WTC11 (cell line): ENCODE data around the gene NAT9. TPM values are rescaled to one million over a fixed set of nuclear protein-coding genes. Genes with fewer than 3 reads are reported as not detected.

ENCODE experiments used
- ATAC-seq: fragments of 200-7000 bp; cut with Tn5 transposase; 2 replicates; pipeline ENCODE4 v1.10.0; 2021; ENCODE audit warnings: mild to moderate bottlenecking, moderate library complexity
- CTCF ChIA-PET: fragments of 300-600 bp; sonication (Branson Sonifier 250); formaldehyde crosslinking; loops from one replicate; lab custom pipeline; 2021; ENCODE audit warnings: antibody characterized with exemption; lab: Charles Lee
- POLR2A ChIA-PET: fragments of 350-600 bp; sonication (Branson Sonifier 250); formaldehyde crosslinking; loops from one replicate; lab custom pipeline; 2021; ENCODE audit warnings: antibody characterized with exemption; lab: Charles Lee
- DNase-seq: peaks from one replicate; pipeline ENCODE4 v3.0.0; 2021; ENCODE audit warnings: low spot score
- H3K27ac Mint-ChIP-seq: 2 replicates; pipeline ENCODE4 v1.8.0; 2021; ENCODE audit warnings: mixed read lengths
- H3K27me3 Mint-ChIP-seq: 2 replicates; pipeline ENCODE4 v1.8.0; 2021; ENCODE audit warnings: low read depth, mild to moderate bottlenecking, moderate library complexity, mixed read lengths
- H3K36me3 Mint-ChIP-seq: 2 replicates; pipeline ENCODE4 v1.8.0; 2021; ENCODE audit warnings: mixed read lengths
- H3K4me1 Mint-ChIP-seq: 2 replicates; pipeline ENCODE4 v1.8.0; 2022; ENCODE audit warnings: mixed read lengths
- H3K4me3 Mint-ChIP-seq: 2 replicates; pipeline ENCODE4 v1.8.0; 2021; ENCODE audit warnings: mild to moderate bottlenecking, moderate library complexity, mixed read lengths
- H3K9me3 Mint-ChIP-seq: 2 replicates; pipeline ENCODE4 v1.8.0; 2021; ENCODE audit warnings: mixed read lengths
- AFF4 ChIP-seq: sonication (generic); formaldehyde crosslinking; IDR thresholded peaks from 2 replicates; pipeline ENCODE4 v1.8.1; 2023; ENCODE audit warnings: mild to moderate bottlenecking, missing genetic modification reagents, borderline replicate concordance
- ATF1 ChIP-seq: sonication (generic); formaldehyde crosslinking; IDR thresholded peaks from 2 replicates; pipeline ENCODE4 v1.8.1; 2023; ENCODE audit warnings: mild to moderate bottlenecking, moderate library complexity, missing genetic modification reagents
- ATF2 ChIP-seq: sonication (generic); formaldehyde crosslinking; IDR thresholded peaks from 2 replicates; pipeline ENCODE4 v1.8.1; 2022; ENCODE audit warnings: low read depth, missing genetic modification reagents, borderline replicate concordance
- ATF3 ChIP-seq: sonication (generic); formaldehyde crosslinking; conservative IDR thresholded peaks from 2 replicates; pipeline ENCODE4 v1.8.1; 2022; ENCODE audit warnings: mild to moderate bottlenecking, missing genetic modification reagents
- CTCF ChIP-seq: fragments of 200-600 bp; IDR thresholded peaks from 2 replicates; pipeline ENCODE4 v1.8.0; 2022; ENCODE audit warnings: antibody characterized with exemption
- E2F1 ChIP-seq: sonication (generic); formaldehyde crosslinking; IDR thresholded peaks from 2 replicates; pipeline ENCODE4 v1.8.0; 2022; ENCODE audit warnings: mild to moderate bottlenecking, missing genetic modification reagents
- E2F5 ChIP-seq: sonication (generic); formaldehyde crosslinking; IDR thresholded peaks from 2 replicates; pipeline ENCODE4 v1.8.1; 2022; ENCODE audit warnings: mild to moderate bottlenecking, moderate library complexity, missing genetic modification reagents
- ERG ChIP-seq: fragments of 250-450 bp; sonication (Bioruptor Pico); IDR thresholded peaks from 2 replicates; pipeline ENCODE4 v1.8.0; 2021; ENCODE audit warnings: mild to moderate bottlenecking
- GRHL2 ChIP-seq: fragments of 250-450 bp; sonication (Bioruptor Pico); IDR thresholded peaks from 2 replicates; pipeline ENCODE4 v1.8.0; 2022; ENCODE audit warnings: mild to moderate bottlenecking, moderate library complexity; ENCODE audit not compliant: insufficient replicate concordance, severe bottlenecking
- GTF2I ChIP-seq: fragments of 250-450 bp; sonication (Bioruptor Pico); conservative IDR thresholded peaks from 2 replicates; pipeline ENCODE4 v1.4.0; 2021; ENCODE audit warnings: mild to moderate bottlenecking
- HMGXB4 ChIP-seq: sonication (generic); formaldehyde crosslinking; IDR thresholded peaks from 2 replicates; pipeline ENCODE4 v1.8.1; 2023; ENCODE audit warnings: mild to moderate bottlenecking, moderate library complexity, missing genetic modification reagents
- IRF2 ChIP-seq: sonication (generic); formaldehyde crosslinking; IDR thresholded peaks from 2 replicates; pipeline ENCODE4 v1.8.0; 2022; ENCODE audit warnings: low read depth, missing genetic modification reagents, borderline replicate concordance
- MXD4 ChIP-seq: fragments of 250-450 bp; sonication (Bioruptor Pico); IDR thresholded peaks from 2 replicates; pipeline ENCODE4 v1.8.0; 2021; ENCODE audit warnings: mild to moderate bottlenecking, moderate library complexity, borderline replicate concordance
- NFATC4 ChIP-seq: fragments of 250-450 bp; sonication (Bioruptor Pico); IDR thresholded peaks from 2 replicates; pipeline ENCODE4 v1.9.0; 2021; ENCODE audit warnings: mild to moderate bottlenecking
- NFYB ChIP-seq: sonication (generic); formaldehyde crosslinking; conservative IDR thresholded peaks from 2 replicates; pipeline ENCODE4 v1.8.0; 2022; ENCODE audit warnings: low read depth, missing genetic modification reagents
- TEAD4 ChIP-seq: sonication (generic); formaldehyde crosslinking; IDR thresholded peaks from 2 replicates; pipeline ENCODE4 v1.8.0; 2022; ENCODE audit warnings: mild to moderate bottlenecking, missing genetic modification reagents
- USF2 ChIP-seq: sonication (generic); formaldehyde crosslinking; IDR thresholded peaks from 2 replicates; pipeline ENCODE4 v1.8.1; 2023; ENCODE audit warnings: mild to moderate bottlenecking, missing genetic modification reagents, moderate library complexity
- ZNF121 ChIP-seq: sonication (generic); formaldehyde crosslinking; IDR thresholded peaks from 2 replicates; pipeline ENCODE4 v1.8.0; 2023; ENCODE audit warnings: missing genetic modification reagents
- ZNF423 ChIP-seq: fragments of 250-450 bp; sonication (Bioruptor Pico); IDR thresholded peaks from 2 replicates; pipeline ENCODE4 v2.1.2; 2022; ENCODE audit warnings: mild to moderate bottlenecking, moderate library complexity
- ZSCAN18 ChIP-seq: fragments of 250-450 bp; sonication (Bioruptor Pico); IDR thresholded peaks from 2 replicates; pipeline ENCODE4 v2.1.2; 2022; ENCODE audit warnings: mild to moderate bottlenecking, moderate library complexity
- total RNA-seq: library from RNA; stranded (reverse); gene quantifications from 3 replicates; pipeline ENCODE4 v1.2.3, GENCODE V29; 2021

NAT9 gene
- total RNA-seq, 1 experiment from 2014 or later = 67.1 TPM

- TF ChIP-seq NFATC4 (CRISPR knock-in tag) = no peak
These were observed 31.3 kb upstream of the NAT9 start (continued) for GRCh38 chr17:74807441-74807840.

- Mint-ChIP-seq H3K9me3 (no peaks in the 10 kb centered on the region), H3K36me3 (no peaks in the 10 kb centered on the region; the same call in 1 of the 2 replicates), H3K4me3 (no peak overlapping the region), H3K4me1 (no peaks in the 10 kb centered on the region), H3K27ac (no peak overlapping the region), H3K27me3 (no peaks in the 10 kb centered on the region)
- ChIA-PET POLR2A (interaction anchor here (1.1 kb wide), 1 partner anchor 34 kb away, joined by 5 read pairs; no protein-coding TSS in a partner anchor), CTCF (interaction anchor here (1.3 to 2.2 kb wide), 6 partner anchors 10 to 61 kb away, joined by 3 to 7 read pairs (median 6); no protein-coding TSS in a partner anchor)
- no peak for DNase-seq
- ATAC-seq = no peak
- no peak for TF ChIP-seq ZNF423 (CRISPR knock-in tag)
- TF ChIP-seq ZNF121 (CRISPR knock-in tag) = no peak
- TF ChIP-seq ATF3 (CRISPR knock-in tag) = no peak
- TF ChIP-seq USF2 (CRISPR knock-in tag) = no peak
- no peak for TF ChIP-seq HMGXB4 (CRISPR knock-in tag)
- no peak for TF ChIP-seq ATF2
- no peak for TF ChIP-seq ERG
- no peak for TF ChIP-seq AFF4 (CRISPR knock-in tag)
- TF ChIP-seq E2F1 (CRISPR knock-in tag) = no peak
- no peak for TF ChIP-seq GTF2I
- no peak for TF ChIP-seq MXD4 (CRISPR knock-in tag)
- no peak for TF ChIP-seq IRF2 (CRISPR knock-in tag)
- no peak for TF ChIP-seq NFYB (CRISPR knock-in tag)
- no peak for TF ChIP-seq ATF1 (CRISPR knock-in tag)
- no peak for TF ChIP-seq GRHL2 (CRISPR knock-in tag)
- no peak for TF ChIP-seq TEAD4 (CRISPR knock-in tag)
- TF ChIP-seq E2F5 (CRISPR knock-in tag) = no peak
- no peak for TF ChIP-seq CTCF
- no peak for TF ChIP-seq ZSCAN18 (CRISPR knock-in tag)
These were observed 30.2 kb upstream of the NAT9 start for GRCh38 chr17:74806334-74806733.
